ENCODE results near the gene MATN4.

DNA sequence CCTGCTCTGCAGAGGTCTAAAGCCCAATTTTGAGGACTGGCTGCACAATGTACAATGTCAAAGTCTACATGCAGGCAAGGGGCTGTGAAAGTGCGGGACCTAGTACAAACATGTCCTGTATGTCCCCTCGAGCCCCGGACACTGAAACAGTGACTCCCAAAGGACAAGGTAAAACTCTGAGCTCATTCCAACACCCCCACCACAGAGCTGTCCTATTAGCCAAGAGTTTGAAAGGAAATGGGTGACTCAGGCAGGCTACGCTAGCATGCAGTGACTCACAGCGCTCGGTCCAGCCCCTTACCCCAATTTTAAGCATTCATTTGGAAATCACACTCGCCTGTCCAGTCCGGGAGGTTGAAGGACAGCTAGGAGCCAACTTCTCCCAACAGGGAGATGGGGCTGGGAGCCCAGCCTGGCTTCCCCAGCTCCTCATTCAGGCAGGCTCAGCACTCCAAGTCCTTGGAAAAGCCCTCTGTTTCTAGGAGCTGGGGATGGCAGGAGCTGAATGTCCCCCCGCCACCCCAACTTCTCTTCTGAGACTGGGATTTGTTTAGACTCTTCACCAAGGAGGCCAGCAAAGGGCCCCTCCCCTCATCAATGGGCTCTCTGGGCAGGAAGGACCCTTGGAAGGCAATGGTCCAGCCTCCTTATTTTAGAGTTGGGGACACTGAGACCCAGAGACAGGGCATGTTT lies 36.2 kb upstream of the MATN4 start:
- no peak for TF ChIP-seq EZH2 (IDR thresholded peaks at IDR 0.05; ENCODE audit: low read depth)
- TF ChIP-seq, protein P1, sequence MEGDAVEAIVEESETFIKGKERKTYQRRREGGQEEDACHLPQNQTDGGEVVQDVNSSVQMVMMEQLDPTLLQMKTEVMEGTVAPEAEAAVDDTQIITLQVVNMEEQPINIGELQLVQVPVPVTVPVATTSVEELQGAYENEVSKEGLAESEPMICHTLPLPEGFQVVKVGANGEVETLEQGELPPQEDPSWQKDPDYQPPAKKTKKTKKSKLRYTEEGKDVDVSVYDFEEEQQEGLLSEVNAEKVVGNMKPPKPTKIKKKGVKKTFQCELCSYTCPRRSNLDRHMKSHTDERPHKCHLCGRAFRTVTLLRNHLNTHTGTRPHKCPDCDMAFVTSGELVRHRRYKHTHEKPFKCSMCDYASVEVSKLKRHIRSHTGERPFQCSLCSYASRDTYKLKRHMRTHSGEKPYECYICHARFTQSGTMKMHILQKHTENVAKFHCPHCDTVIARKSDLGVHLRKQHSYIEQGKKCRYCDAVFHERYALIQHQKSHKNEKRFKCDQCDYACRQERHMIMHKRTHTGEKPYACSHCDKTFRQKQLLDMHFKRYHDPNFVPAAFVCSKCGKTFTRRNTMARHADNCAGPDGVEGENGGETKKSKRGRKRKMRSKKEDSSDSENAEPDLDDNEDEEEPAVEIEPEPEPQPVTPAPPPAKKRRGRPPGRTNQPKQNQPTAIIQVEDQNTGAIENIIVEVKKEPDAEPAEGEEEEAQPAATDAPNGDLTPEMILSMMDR (conservative IDR thresholded peaks at IDR 0.05), result no peak
